Kidney tubule cell (primary cell): Measurements from ENCODE around the gene ZDHHC7.
"Not testable (repeated sequence)": the region's sequence is repeated elsewhere in the genome, so short reads cannot be mapped to it uniquely, and the experiment has no call there.

Experiments used
- DNase-seq: peaks from one replicate; pipeline ENCODE4 v3.0.0-alpha.2; 2018; ENCODE audit warnings: low spot score

The ZDHHC7 gene

DNA sequence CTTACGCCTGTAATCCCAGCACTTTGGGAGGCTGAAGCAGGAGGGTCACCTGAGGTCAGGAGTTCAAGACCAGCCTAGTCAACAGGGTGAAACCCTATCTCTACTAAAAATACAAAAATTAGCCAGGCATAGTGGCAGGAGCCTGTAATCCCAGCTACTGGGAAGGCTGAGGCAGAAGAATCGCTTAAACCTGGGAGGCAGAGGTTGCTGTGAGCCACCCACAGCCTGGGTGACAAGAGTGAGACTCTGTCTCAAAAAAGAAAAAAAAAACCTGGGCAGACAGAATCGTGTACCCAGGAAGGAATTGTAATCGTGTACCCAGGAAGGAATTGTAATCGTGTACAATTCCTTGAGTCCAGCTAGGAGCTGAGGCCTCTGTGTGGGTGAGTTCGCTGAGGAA is 72.7 kb downstream of the ZDHHC7 start:
- DNase-seq = not testable (repeated sequence)

DNA sequence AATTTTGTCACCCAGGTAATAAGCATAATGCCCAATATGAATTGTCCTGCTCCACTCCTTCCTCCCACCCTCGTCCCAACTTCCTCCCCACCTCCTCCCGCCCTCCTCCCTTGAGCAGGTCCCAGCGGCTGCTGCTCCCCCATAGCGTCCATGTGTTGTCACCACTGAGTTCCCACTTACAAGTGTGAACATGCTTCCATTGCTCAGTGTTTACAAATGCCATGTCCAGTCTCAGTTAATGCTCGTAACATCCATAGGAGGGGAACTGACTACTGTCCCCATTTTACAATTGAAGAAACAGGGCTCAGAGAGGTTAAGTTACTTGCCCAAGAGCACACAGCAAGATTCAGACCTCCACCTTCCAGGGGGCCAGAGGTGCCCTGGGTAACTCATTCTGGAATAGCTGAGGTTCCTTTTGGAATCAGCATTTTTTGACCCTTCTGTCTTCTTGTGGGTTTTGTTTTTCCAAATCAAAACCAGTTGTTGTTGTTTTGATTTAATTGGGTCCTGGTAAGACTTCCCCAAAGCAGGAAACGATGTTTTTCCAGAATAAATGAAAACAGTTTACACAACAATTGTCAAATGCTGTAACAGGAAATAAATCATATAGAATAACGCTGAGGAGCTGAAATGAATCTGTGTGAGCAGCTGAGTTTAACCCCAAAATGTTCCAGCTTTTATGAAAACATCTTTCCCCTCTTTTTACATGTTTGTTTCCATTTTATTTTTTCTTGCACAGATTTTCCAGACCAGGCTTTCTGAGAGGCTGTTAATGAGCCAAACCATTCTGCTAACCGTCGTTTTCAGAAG is 73.9 kb downstream of the ZDHHC7 start:
- no peak for DNase-seq

DNA sequence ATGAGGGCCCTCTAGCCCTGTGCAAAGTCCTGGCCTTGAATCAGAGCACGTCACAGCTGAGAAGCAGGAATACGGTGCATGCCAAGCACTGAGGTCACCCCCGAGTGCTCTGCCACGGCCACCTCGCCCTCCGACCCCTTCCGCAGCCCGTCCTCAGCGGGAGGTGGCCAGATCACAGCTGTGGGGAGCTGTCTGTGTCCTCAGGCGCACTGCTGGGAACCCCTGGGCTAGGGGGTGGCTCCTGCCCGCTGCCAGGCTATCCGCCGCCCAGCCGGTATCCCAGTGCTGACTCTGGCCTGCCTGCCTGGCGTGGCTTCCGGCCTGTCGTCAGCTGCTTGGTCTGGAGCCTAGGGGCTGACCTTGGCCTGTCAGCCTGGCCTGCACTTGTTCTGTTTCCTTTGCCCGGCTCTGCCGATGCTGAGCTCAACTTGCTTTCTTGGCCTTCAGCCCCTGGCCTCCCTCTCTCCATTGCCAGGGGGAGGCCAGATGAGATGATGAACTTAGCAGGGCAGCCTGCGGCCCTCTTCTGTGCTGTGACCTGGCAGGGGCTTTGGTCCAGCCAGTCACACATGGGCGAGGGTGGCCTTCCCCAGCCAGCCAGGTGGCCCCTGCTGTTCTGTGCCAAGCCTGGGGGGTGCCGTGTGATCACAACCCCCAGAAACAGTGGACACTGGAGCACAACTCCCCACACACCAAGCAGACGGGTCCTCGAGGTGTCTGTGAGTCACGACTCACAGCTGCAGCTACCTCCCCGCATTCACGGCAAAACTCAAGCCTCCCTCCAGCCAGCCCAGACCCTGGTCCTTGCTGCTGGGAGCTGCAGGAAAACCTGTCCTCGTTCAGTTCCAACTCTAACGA is 77.3 kb downstream of the ZDHHC7 start:
- DNase-seq = peak; percentile 18

DNA sequence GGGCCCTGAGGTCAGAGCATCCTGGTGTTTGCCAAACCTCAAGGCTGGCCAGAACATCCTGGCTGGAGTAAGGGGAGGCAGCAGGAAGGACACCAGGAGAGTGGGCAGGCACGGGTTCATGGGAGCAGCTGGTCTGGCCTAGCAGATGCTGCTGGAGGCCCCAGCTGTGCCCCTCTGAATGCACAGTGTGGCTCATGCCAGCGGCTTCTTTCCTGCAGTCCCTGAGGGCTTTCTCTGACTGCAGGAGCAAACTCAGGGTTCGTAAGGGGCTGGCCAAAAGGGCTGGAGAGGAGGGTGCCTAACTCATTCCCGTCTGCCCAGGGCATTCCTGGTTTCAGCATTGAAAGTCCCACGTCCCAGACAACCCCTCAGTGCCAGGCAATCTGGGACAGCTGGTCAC is 78.7 kb downstream of the ZDHHC7 start:
- no peak for DNase-seq

DNA sequence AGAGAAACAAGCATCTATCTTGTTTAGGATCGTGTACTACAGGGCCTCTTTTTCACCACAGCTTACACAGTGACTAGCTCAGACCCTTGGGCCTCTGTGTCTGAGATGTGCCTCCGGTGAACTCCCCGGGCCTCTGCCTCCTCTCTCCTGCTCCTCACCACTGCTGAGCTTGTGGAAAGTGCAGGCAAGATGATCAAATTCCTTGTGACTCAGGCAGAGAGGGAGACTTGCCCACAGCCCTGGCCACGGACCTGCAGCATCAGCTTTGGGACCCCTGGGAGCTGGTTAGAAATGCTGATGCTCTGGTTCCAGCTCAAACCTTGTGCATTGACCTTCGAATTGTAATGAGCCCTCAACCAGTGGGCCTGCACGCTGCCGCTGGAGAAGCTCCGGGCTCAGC is 79.8 kb downstream of the ZDHHC7 start:
- DNase-seq = no peak

DNA sequence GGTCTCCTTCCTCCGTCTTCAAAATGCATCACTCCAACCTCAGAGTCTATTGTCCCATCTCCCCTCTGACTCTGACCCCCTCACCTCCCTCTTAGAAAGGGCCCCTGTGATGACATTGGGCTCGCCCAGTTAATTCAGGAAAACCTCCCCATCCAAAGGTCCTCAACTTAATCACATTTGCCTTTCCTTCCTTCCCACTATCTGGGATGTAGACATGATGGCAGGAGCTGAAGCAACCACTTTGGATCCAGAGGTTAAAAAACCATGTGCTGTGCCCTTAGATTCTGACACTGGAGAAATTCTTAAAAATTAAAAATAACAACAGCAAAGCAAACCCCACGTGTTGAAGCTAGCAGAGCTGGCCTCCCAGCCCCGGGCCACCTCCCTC is 80.2 kb downstream of the ZDHHC7 start:
- no peak for DNase-seq

DNA sequence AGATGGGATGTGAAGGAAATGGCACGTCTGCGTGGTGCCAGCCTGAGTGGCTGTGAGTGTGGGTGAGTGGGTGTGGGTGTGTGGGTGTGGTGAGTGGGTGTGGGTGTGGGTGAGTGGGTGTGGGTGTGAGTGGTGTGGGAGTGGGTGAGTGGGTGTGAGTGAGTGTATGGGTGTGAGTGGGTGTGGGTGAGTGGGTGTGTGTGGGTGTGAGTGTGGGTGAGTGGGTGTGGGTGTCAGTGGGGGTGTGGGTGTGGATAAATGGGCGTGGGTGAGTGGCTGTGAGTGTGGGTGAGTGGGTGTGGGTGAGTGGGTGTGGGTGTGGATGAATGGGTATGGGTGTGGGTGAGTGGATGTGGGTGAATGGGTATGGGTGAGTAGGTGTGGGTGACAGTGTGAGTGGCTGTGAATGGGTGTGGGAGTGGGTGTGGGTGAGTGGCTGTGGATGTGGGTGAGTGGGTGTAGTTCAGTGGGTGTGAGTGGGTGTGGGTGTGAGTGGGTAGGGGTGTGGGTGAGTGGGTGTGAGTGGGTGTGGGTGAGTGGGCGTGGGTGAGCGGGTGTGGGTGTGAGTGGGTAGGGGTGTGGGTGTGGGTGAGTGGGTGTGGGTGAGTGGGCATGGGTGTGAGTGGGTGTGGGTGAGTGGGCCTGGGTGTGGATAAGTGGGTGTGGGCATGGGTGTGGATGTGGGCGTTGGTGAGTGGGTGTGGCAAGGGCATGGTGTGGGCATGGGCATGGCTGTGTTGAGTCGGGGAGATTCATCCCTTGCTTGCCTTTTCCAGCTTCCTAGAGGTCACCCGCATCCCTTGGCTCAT is 80.8 kb downstream of the ZDHHC7 start:
- no peak for DNase-seq

DNA sequence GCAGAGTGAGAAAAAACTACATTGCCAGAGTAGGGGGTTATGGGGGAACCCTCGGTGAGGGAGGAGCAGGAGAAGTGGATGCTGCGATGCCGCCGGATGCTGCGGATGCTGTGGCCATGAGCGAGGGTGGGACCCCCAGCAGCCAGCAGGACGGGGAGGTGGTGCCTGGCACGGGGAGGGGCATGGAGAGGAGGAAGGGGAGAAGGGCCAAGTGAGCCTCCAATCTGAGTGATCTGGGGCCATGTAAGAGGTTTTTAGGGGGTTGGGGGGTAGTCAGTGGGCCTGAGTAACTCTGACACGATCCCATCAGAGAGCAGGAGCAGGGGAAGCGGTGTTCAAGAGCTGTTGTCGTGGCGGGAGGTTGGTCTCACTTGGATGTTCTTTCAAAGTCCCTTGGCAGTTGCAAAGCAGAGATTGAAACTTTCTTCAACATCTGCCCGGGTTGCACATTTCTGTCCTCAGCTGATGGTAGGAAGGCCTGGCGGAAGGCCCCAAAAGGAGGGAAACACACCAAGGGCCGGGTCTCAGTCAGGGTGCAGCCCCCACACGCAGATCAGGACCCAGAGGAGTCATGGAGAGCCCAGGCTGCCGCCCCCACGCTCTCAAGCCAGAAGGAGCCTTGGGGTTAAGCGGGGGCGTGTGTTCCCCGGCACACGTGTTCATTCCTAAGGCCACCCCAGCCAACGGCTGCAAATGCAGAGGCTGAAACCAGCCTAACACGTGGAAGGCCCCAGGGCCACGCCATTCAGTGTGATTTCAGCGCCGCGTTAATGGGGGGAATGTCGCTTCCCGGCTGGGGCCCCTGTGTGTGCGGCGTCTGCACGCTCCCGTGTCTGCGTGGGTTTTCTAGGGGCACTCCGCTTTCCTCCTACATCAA is 81.7 kb downstream of the ZDHHC7 start:
- no peak for DNase-seq

DNA sequence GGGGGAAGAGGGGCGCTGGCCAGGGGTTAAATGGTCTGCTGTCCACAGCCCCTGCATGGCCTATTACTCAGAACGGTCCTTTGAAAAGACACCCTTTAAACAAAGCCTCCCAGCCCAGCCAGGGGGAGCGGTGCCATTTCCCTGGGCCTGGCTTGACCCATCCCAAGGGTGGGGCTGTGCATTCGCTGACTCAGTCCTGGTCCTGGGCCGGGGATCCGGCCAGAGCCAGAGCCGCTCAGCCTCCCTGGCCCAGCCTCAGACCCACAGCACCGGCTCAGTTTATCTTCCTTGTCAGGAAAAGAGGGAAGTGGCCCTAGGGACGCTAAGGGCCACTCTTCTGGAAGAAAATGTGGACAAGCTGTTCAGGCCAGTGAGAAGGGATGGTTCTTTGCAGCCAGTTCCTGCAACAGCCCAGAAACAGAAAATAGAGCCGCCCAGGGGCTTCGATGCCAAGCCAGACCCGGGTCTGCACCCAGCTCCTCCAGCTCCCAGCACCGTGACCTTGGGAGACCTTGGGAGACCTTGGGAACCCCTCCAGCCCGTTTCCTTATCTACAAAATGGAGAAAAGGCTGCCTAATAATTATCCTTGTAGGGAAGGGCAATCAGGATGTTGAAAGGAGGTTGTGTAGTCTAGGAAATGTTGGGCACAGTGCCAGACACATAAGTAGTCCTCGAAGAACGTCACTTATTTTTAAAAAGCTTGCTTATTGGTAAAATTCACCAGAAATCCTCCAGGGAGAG is 82.5 kb downstream of the ZDHHC7 start:
- DNase-seq = no peak

DNA sequence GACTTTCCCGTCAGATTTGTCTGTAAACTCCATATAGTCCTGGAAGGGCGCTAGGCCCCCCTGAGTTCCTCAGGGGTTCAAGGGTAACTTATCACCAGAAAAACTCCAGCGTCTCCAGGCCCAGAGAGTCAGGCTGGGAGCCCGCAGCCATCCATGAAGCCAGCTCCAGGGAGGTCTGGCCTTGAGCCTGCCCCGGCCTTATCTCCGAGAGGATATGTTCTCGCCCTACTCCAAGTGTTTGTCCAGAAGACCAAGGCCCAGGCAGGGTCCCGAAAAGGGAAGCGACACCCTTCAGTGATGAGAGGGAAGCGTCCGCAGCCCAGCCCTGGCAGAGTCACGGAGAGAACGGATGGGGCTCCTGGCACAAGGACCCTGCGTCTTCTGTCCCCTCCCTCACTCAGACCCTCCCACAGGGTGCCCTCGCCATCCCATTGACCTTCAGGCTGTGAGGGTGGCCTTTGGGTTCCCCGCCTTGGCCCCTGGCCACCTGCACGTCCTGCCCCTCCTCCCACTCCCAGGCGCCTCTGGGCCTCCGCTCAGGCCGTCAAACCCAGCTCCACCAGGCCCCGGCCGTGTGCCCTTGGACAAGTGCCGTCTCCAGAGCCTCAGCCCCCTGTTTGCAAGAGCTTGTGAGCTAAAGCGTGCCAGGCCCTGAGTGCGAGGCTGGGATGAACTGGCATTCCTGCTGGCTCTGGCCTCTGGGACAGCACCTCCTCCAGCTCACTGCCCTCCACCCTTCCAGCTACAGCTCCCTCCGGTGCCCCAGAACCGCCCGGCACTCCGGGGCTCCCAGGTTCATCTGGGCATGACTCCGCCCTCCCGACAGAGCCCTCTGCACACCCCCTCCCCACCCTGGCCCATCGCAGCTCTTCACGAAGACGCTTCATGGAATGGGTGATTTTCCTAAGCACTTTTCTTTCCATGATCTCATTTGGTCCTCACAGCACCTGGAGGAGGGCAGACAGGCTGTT is 83.4 kb downstream of the ZDHHC7 start:
- DNase-seq = no peak

DNA sequence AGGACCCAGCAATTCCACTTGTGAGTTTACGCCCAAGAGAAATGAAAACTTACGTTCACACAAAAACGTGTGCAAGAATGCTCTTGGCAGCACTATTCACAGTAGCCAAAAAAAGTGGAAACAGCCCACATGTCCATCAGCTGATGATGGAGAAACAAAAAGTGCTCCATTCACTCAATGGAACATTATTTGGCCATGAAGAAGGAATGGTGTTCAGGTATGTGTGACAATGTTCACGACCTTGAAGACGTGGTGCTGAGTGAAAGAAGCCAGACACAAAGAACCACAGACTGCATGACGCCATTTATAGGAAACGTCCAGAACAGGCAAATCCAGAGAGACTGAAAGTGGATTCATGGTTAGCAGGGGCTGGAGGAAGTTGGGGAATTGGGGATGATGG is 84.9 kb downstream of the ZDHHC7 start:
- DNase-seq = no peak

DNA sequence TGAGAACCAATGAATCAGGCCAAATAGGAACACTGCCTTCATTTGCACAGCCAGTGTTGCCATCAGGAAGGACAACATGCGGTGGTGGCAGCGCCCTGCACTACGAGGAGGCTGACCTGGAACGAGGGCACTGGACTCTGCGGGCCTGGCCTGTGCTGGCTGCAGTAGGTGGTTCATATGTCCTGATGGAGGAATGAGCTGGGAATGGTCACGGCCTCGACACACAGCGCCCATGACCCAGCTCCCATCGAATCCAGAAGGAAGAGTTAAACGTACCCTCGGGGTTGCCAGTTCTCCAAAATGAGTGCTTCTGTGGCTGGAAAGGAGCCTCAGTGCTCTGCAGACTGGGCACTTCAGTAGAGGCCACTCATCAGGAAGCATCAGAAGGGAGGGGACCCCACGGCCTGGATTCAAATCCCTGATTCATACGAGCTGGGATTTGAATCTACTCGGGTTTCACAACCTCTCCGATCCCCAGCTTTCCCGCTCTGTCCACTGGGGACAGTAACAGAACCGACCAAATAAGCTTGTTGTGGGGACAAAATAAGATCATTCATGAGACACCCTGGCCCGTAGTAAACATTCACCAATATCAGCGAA is 85.5 kb downstream of the ZDHHC7 start:
- DNase-seq = no peak

DNA sequence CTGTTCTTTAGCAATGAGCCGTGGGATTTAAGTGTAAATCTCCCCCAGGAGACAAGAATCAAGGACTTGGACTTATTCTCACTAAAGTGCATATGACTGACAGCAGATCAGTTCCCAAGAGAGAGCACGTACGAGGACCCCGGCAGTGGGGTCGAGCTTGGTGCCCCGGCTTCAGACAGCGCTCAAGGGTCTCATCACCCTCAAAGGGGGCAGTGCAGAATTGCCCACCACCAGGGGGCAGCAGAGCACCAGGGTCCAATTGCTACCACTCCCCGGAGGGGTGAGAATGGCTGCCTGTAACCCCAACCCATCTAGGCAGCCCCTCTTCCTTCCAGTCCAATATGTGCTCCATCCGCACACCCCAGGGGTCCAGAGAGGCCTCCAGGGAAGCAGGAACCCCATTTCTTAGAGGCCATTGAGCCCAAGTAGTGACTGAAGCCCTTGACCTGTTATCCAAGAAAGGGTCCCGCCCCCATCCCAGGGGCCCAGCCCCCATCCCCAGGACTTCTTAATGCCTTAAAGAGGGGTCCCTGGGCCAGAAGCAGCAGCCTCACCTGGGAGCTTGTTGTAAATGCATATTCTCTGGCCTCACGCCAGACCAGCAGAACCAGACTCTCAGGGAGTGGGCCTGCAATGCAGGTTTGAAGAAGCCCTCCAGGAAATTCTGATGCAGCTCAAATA is 86.1 kb downstream of the ZDHHC7 start:
- DNase-seq = peak; percentile 21

DNA sequence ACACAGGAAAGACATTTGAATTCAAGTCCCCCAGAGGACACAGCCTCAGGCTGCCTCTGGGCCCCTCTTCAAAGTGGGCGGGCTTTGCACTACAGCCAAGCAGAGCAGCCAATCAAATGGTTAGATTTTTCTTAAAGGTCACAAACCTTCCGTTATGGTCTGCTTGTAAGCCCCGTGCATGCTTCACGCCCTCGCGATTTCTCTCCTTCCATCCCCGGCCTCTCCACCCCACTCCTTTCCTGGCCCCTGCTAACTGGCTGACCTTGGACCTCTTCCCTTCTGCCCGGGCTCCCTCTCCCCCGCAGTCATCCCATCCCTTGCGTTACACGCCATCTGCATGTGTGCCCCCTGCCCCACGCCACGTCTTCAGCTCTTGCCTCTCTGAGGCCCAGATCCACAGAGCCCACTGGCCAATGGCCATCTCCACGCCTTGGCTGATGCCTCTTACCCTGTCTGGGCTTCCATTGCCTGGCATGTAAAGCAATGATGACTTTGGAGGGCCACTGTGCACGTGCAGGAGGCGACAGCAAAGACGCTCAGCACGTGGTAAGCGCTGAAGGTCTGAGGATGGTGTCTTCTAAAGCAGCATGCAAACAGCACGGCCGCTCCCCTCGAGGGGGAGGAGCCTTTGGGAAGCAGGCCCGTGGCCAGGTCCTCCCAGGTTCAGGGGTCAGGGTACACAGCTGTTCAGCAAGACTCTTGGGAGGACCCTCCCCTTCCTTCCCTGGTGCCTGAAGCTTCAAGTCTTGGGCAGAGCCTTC is 86.8 kb downstream of the ZDHHC7 start:
- no peak for DNase-seq
